ENCODE measurements around the gene DAZAP1. TPM values are rescaled to one million over a fixed set of nuclear protein-coding genes. Genes with fewer than 3 reads are reported as not detected.

The DAZAP1 gene
- total and polyA plus RNA-seq, 5 donors = 65.3 to 92.1 (median 82.7) TPM

GRCh38 chr19:1430246-1430645 lies 22.9 kb downstream of the DAZAP1 start:
- ATAC-seq (no peak), DNase-seq (peak in 1 of 3 donors; percentile 42)

GRCh38 chr19:1431759-1432506 lies 24.5 kb downstream of the DAZAP1 start:
- 90% methylated on average over 24 of the region's 24 CpGs for WGBS
- intact Hi-C loops (cut with DNase I) = no loop called here

More at GRCh38 chr19:1430246-1430645, 22.9 kb downstream of the DAZAP1 start:
- intact Hi-C loops (cut with DNase I) = no loop called here
- Histone ChIP-seq H3K4me3 (ENCODE audit: low read length) (no peak overlapping the region), H3K27ac (ENCODE audit: low read length) (no peak overlapping the region), H3K9me3 (ENCODE audit: control insufficient read depth, low read length) (no peaks in the 10 kb centered on the region), H3K27me3 (ENCODE audit: control insufficient read depth, insufficient read depth) (no peaks in the 10 kb centered on the region), H3K4me1 (ENCODE audit: control insufficient read depth, insufficient read depth, low read length) (no peaks in the 10 kb centered on the region)
- 83% methylated on average over 14 of the region's 14 CpGs for WGBS

DNA sequence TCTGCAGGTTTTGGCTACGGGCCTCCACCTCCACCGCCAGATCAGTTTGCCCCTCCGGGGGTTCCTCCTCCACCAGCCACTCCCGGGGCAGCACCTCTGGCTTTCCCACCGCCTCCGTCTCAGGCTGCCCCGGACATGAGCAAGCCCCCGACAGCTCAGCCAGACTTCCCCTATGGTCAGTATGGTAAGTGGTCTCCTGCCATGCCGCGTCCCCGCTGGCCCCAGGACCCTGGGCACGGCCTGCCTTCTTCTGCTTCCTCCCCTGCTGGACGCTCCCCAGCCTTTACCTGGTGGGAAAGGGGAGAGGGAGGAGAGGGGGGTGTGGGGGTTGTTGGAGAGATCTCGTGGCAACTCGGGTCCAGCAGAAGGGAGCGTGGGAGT lies 25.1 kb downstream of the DAZAP1 start:
- H3K9me3 ChIP-seq (ENCODE audit: control insufficient read depth, low read length) = no peaks in the 10 kb centered on the region
- no peaks in the 10 kb centered on the region for H3K4me1 ChIP-seq (ENCODE audit: control insufficient read depth, insufficient read depth, low read length)
- intact Hi-C loops (cut with DNase I) = no loop called here
- no peak overlapping the region for H3K27ac ChIP-seq (ENCODE audit: low read length)
- whole genome bisulfite sequencing = 92% methylated on average over 16 of the region's 16 CpGs
- H3K27me3 ChIP-seq (ENCODE audit: control insufficient read depth, insufficient read depth) = no peaks in the 10 kb centered on the region
- no peak overlapping the region for H3K4me3 ChIP-seq (ENCODE audit: low read length)
- no peak for DNase-seq
- no peak for ATAC-seq

More at GRCh38 chr19:1431759-1432506, 24.5 kb downstream of the DAZAP1 start:
- Histone ChIP-seq H3K9me3 (ENCODE audit: control insufficient read depth, low read length) (no peaks in the 10 kb centered on the region), H3K4me1 (ENCODE audit: control insufficient read depth, insufficient read depth, low read length) (no peaks in the 10 kb centered on the region), H3K4me3 (ENCODE audit: low read length) (no peak overlapping the region), H3K27ac (ENCODE audit: low read length) (no peak overlapping the region), H3K27me3 (ENCODE audit: control insufficient read depth, insufficient read depth) (no peaks in the 10 kb centered on the region)
- ATAC-seq = no peak
- DNase-seq = peak in 1 of 3 donors; percentile 57

GRCh38 chr19:1433119-1434039 lies 26.0 kb downstream of the DAZAP1 start:
- no peaks in the 10 kb centered on the region for H3K27me3 ChIP-seq (ENCODE audit: control insufficient read depth, insufficient read depth)
- no peaks in the 10 kb centered on the region for H3K9me3 ChIP-seq (ENCODE audit: control insufficient read depth, low read length)
- intact Hi-C loops (cut with DNase I) = no loop called here
- no peaks in the 10 kb centered on the region for H3K4me1 ChIP-seq (ENCODE audit: control insufficient read depth, insufficient read depth, low read length)
- ATAC-seq = no peak
- H3K4me3 ChIP-seq (ENCODE audit: low read length) = no peak overlapping the region
- H3K27ac ChIP-seq (ENCODE audit: low read length) = no peak overlapping the region
- peak in 2 of 3 donors; percentile 61 to 63 for DNase-seq
- WGBS = 87% methylated on average over 47 of the region's 47 CpGs

DNA sequence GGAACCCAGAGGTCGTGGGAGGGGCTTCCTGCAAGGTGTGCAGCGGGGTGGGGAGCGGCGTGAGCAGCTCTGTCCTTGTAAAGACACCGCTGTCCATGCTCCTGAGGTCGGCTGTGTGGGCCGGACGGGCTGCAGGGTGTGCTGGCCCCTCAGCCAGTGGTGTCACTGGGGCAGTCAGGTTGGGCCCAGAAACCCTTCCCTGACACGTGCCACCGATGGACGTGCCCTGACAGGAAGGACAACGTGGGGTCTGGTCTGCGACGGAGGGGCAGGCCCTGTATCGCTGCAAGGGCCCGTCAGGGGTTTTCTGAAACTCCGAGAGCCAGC lies 26.6 kb downstream of the DAZAP1 start:
- intact Hi-C loops (cut with DNase I) = no loop called here
- Histone ChIP-seq H3K9me3 (ENCODE audit: control insufficient read depth, low read length) (no peaks in the 10 kb centered on the region), H3K4me1 (ENCODE audit: control insufficient read depth, insufficient read depth, low read length) (no peaks in the 10 kb centered on the region), H3K4me3 (ENCODE audit: low read length) (no peak overlapping the region), H3K27me3 (ENCODE audit: control insufficient read depth, insufficient read depth) (no peaks in the 10 kb centered on the region), H3K27ac (ENCODE audit: low read length) (no peak overlapping the region)
- WGBS = 93% methylated on average over 17 of the region's 17 CpGs
- no peak for DNase-seq
- ATAC-seq = no peak

DNA sequence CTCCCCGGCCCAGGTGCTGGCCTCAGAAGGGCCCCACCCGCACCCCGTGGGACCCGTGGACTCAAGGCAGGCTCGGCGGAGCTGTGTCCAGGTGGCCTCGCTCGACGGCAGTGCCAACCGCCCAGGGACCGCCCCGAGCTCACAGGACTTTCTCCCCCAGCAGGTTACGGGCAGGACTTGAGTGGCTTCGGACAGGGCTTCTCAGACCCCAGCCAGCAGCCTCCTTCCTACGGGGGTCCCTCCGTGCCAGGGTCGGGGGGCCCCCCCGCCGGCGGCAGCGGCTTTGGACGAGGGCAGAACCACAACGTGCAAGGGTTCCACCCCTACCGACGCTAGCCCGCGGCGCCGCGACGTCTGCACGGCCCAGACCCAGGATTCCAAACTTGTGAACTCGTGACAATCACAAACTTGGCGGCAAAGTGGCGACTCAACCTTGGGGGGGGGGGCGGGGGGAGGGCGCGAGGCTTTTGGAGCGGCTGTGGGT lies 27.2 kb downstream of the DAZAP1 start:
- Histone ChIP-seq H3K9me3 (ENCODE audit: control insufficient read depth, low read length) (no peaks in the 10 kb centered on the region), H3K4me3 (ENCODE audit: low read length) (no peak overlapping the region), H3K27me3 (ENCODE audit: control insufficient read depth, insufficient read depth) (no peaks in the 10 kb centered on the region), H3K27ac (ENCODE audit: low read length) (no peak overlapping the region), H3K4me1 (ENCODE audit: control insufficient read depth, insufficient read depth, low read length) (no peaks in the 10 kb centered on the region)
- ATAC-seq (no peak), DNase-seq (peak in 2 of 3 donors; percentile 51 to 69)
- intact Hi-C loops (cut with DNase I) = no loop called here
- 86% methylated on average over 39 of the region's 39 CpGs for WGBS

DNA sequence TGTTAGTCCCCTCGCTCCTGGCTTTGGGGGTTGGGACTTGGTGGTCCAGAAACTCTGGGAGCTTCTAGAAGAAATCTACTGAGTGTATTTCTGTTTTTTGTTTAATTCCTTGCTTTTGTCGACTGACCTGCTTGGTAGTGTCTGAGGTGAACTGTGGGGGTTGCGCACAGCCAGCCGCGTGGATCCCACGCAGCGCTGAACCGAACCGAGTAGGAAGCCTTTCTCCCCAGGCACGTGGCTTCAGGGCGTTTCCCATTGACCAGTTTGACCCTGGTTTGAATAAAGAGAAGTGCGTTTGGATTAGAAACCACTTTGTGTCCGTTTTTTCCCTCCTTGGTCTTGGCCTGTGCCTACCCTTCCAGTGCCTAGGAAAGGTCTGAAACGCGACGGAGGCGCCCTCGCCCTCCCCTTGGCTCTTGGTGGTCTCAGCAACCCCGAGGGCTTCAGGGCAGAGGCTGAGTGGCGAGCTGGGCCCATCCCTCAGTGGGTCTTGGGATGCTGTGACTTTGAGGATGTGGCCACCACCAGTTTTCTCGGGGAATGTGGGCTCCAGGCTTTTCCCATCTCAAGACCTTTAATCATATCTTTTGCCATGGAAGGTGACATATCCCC lies 28.1 kb downstream of the DAZAP1 start:
- DNase-seq (peak in 1 of 3 donors; percentile 42), ATAC-seq (no peak)
- Histone ChIP-seq H3K9me3 (ENCODE audit: control insufficient read depth, low read length) (no peaks in the 10 kb centered on the region), H3K27ac (ENCODE audit: low read length) (no peak overlapping the region), H3K4me1 (ENCODE audit: control insufficient read depth, insufficient read depth, low read length) (no peaks in the 10 kb centered on the region), H3K4me3 (ENCODE audit: low read length) (no peak overlapping the region), H3K27me3 (ENCODE audit: control insufficient read depth, insufficient read depth) (no peaks in the 10 kb centered on the region)
- intact Hi-C loops (cut with DNase I) = no loop called here
- WGBS = 83% methylated on average over 21 of the region's 21 CpGs

DNA sequence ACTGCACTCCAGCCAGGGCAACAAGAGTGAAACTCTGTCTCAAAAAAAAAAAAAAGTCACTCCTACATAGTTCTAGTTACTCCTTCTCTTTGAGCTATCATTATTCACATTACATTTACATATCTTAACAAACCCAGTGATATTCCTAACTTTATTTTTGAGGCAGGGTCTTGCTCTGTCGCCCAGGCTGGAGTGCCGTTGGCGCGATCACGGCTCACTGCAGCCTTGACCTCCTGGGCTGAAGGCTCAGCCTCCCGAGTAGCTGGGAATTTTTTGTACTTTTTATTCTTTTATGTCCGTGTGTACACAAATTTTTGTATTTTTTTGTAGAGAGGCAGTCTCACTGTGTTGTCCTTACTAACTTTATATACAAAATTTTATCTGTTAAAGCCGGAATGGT lies 30.2 kb downstream of the DAZAP1 start:
- Histone ChIP-seq H3K27ac (ENCODE audit: low read length) (no peak overlapping the region), H3K27me3 (ENCODE audit: control insufficient read depth, insufficient read depth) (no peaks in the 10 kb centered on the region), H3K4me3 (ENCODE audit: low read length) (no peak overlapping the region), H3K4me1 (ENCODE audit: control insufficient read depth, insufficient read depth, low read length) (no peaks in the 10 kb centered on the region), H3K9me3 (ENCODE audit: control insufficient read depth, low read length) (no peaks in the 10 kb centered on the region)
- intact Hi-C loops (cut with DNase I) = no loop called here
- ATAC-seq = no peak
- no peak for DNase-seq
- 53% methylated on average over 8 of the region's 8 CpGs for WGBS

DNA sequence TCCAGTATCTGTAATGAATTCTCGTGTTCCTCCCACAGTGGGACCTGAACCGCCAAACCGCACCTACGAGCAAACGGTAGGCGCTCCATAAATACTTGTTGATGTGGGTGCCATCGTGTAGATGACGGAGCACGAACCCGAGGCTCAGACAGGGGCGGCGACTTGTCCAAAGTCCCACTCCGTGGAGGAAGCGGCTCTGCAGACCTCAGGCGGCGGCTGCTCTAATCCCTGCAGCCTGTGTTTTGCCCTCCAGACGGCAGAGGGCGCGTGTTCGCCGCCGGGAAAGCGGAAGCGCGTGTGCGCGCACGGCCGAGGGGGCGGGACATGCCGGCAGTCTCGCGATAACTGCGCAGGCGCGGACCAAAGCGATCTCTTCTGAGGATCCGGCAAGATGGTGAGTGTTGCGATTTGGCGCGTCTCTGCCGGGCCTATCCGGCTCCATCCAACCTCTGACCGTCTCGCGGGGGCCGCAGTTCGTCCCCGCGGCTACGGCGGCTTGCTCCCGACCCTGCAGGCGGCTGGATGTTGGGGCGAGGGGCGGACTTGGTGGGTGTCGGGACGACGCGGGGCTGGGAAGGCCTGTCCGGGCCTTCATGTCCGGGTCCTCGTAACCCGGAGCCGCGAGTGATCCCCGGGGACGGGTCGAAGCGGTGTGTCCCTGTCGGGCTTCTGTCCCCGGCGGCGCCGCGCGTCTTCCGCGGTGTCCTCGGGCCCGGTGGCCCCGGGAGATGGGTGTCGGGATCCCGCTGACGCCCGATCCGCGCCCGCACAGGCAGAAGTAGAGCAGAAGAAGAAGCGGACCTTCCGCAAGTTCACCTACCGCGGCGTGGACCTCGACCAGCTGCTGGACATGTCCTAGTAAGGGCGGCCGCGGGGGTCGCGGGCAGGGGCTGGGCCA lies 30.9 kb downstream of the DAZAP1 start, which contains the start of gene RPS15:
RPS15 (plus strand) TSS at position 362 of the 898 bp plus-strand sequence; CDS start at position 392, 30 bp downstream.
- 1% methylated on average over 100 of the region's 100 CpGs for WGBS
- no peaks in the 10 kb centered on the region for H3K4me1 ChIP-seq (ENCODE audit: control insufficient read depth, insufficient read depth, low read length)
- intact Hi-C loops (cut with DNase I) = no loop called here

GRCh38 chr19:1438933-1439354 lies 31.6 kb downstream of the DAZAP1 start:
- 2% methylated on average over 26 of the region's 26 CpGs for WGBS
- Histone ChIP-seq H3K9me3 (ENCODE audit: control insufficient read depth, low read length) (no peaks in the 10 kb centered on the region), H3K27ac (ENCODE audit: low read length) (no peak overlapping the region), H3K4me3 (ENCODE audit: low read length) (peak overlapping the region; percentile 78), H3K27me3 (ENCODE audit: control insufficient read depth, insufficient read depth) (no peaks in the 10 kb centered on the region), H3K4me1 (ENCODE audit: control insufficient read depth, insufficient read depth, low read length) (no peaks in the 10 kb centered on the region)
- ATAC-seq (peak in 1 of 2 donors; percentile 1), DNase-seq (no peak)
- intact Hi-C loops (cut with DNase I) = no loop called here

More for the DNA sequence above, 30.9 kb downstream of the DAZAP1 start, which contains the start of gene RPS15:
- peak; percentile 95 to 98 (median 98) for DNase-seq
- H3K9me3 ChIP-seq (ENCODE audit: control insufficient read depth, low read length) = no peaks in the 10 kb centered on the region
- peak within 1 kb of the TSS; percentile 75 for H3K27ac ChIP-seq (ENCODE audit: low read length)
- no peaks in the 10 kb centered on the region for H3K27me3 ChIP-seq (ENCODE audit: control insufficient read depth, insufficient read depth)
- peak within 1 kb of the TSS; percentile 78 for H3K4me3 ChIP-seq (ENCODE audit: low read length)
- ATAC-seq = peak; percentile 89 to 90

Data from right cardiac atrium (tissue), 5 donors.